NCI-H146 treated with DMSO at 0.1 percent for 48 hours (cell line): ENCODE results near the gene SH3RF3.

Source experiments
- DNase-seq: peaks from one replicate; lab custom pipeline; 2025; ENCODE audit not compliant: unreplicated experiment; lab: John Stamatoyannopoulos, UW

Gene SH3RF3

GRCh38 chr2:109460553-109461324 is 331.7 kb downstream of the SH3RF3 start:
- no peak for DNase-seq

DNA sequence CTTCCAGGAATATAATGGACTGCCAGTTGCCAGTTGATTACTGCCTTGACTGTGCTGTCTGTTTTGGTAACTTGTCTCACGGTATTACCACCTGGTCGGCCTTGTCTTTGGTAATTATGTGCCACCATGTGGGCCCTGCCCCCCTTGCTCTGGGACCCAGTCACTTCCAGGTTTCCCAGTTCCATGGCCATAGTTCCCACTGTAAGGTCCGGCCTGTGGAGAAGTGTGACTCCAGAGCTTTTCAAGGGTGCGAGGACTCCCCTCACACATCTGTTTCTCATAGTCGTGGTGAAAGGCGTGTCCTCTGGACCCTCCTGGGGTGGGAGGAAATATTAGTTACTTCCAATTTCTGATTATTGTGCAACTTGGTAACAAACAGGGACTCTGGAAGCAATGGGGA is 334.2 kb downstream of the SH3RF3 start:
- no peak for DNase-seq

DNA sequence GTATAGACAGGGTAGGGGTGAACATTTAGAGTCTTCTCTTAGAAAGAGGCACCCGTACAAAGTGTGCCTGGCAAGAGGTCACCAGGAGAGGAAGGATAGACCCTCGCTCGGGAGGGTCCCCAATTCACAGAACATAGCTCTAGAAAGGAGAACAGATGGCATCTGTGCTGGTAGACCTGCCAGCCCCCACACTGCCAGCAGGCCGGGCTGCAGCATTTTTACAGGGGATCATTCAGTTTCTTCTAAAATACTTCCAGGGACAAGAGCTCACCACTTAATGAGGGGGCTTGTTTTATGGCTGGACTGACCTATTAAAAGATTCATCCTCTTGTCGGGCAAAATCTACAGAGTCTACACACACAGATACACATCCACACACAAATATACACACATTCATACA is 334.9 kb downstream of the SH3RF3 start:
- no peak for DNase-seq

DNA sequence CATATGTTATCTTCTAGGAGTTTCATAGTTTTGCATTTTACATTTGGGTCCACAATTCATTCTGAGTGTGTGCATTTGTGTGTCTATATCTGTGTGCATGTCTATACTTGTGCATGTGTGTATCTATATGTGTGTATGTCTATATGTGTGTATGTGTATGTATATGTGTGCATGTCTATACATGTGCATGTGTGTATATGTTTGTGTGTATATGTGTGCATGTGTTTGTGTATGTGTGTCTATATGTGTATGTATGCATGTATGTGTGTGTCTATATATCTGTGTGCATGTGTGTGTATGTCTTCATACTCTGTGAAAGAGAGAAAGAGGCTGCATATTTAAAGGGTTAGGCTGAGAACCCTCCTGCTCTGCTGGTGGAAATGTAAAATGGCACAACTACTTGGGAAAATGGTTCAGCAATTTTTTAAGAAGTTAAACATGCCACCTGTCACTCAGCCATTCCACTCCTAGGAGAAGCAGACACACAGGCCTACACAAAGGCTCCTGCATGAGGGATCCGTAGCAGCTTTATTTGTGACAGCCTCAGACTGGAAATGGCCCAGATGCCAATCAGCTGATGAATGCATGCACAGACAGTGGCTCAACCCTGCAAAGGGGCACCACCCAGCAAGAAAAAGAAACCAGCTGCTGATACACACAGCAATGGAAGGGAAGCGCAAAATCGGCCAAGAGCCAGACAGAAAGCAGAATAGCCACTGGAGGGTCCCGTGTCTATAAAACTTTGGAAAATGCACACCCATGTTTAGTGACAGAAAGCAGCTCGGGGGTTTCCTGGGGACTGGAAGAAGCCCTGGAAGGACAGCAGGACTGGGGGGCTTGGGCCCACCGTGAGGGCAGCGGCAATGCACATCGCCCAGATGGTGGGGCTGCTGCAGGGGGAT is 337.9 kb downstream of the SH3RF3 start:
- DNase-seq: no peak

- no peak for DNase-seq
Observed at GRCh38 chr2:109467701-109468100, 338.7 kb downstream of the SH3RF3 start.

GRCh38 chr2:109468893-109469292 is 339.9 kb downstream of the SH3RF3 start:
- DNase-seq: no peak

- DNase-seq: no peak
Observed at GRCh38 chr2:109471658-109472057, 342.7 kb downstream of the SH3RF3 start.

- DNase-seq: no peak
Observed at GRCh38 chr2:109472331-109472959, 343.4 kb downstream of the SH3RF3 start.

GRCh38 chr2:109472974-109473373 is 344.0 kb downstream of the SH3RF3 start:
- no peak for DNase-seq

- DNase-seq: no peak
Observed at GRCh38 chr2:109473616-109474318, 344.8 kb downstream of the SH3RF3 start.

DNA sequence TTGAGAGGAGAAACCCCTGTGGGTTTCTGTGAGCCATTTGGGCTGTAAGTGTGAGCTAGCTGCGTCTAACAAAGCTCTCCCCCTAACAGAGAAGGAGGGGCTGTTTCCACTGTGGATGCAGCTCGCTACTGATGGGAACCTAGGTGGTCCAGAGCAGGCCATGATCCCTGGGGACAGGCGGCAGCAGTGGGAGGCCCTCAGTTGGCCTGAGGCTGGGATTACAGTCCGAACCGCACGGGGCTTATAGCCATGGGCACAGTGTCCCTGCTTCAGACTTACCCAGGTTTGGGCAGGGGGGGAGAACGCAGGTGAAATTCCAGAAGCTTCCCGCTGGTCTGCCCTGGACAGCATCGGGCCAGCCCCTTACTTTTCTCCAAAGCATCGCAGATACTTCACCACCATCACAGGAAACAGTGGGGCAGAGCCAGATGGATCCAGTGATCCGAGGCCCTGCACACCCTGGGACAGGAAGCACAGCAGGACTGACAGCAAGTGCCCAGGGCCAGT is 345.4 kb downstream of the SH3RF3 start:
- DNase-seq: no peak

- no peak for DNase-seq
Observed at GRCh38 chr2:109475531-109476210, 346.7 kb downstream of the SH3RF3 start.

GRCh38 chr2:109476641-109477441 is 347.8 kb downstream of the SH3RF3 start:
- DNase-seq: no peak

DNA sequence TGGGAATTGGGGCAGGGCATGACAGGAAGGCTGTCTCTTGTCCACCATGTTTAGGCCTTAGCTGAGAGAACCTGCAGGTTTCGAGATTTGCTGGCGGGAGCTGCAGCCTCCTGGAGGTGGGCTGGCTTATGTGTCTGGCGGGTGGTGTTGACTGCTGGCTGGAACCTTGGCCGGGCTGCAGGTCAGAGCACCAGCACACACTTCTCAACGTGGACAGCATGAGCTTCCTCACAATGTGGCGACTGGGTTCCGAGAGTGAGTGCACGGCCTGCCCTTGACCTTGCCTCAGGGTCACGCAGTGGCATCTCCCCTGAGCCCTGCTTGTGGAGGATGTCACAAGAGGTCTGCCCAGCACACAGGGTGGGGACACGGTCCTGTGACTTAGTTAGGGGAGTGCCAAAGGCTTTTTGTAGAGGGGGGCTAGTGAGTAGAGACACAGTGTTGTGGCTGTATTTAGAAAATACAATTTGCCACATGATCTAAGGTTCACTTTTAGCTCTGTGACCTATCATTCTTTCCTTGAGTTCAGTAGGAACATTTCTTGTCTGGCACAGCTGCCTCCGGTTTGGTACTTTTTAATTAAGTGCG is 350.0 kb downstream of the SH3RF3 start:
- DNase-seq: no peak

- DNase-seq: no peak
Observed at GRCh38 chr2:109479804-109480203, 350.8 kb downstream of the SH3RF3 start.

DNA sequence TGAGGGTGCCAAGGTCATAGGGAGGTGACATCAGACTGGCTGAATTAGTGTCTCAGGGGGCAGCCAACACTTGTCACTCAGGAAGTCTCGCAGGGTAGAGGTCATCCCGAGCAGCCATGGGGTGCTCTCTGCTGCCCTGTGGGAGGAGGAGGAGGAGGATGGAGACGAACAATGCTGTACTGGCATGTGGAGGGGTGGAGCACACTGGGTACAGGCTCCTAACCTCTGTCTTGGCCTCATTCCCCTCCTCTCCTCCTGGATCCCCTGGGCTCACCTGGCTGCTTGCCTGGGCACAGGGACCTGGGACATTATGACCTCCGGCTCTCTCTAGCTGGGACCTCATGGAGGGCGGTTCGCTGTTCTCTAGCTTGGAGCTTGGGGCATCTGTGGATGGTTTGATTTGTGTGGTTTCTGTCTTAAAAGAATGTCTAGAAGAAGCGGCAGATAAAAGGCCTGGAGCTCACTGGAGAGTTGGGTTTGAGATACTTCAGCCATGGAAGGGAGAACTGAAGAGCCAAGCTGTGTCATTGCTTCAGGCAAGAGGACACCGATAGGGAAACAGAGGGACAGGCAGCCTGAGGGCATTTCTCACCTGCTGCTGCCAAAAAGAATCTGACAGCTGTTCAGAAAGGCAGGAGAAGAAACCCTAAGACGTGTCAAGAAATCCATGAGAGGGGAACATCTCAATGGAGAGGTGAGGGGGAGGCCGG is 351.6 kb downstream of the SH3RF3 start:
- no peak for DNase-seq

DNA sequence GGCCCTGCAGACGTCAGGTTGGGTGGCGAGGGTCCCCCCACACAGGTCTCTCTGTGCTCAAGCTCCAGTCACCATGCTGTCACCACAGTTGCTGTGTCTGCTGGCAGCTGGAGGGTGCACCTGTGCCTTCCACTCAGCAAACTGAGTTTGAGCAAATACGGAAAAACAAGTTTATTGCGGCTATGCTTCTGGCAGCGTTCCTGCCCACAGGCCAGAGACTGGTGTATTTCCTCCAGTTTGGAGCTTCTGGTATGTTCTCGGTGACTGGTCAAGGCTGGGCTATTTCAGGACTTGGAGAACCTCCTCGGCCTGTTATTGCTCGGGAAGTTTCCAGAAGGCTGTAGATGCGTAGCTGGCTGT is 352.2 kb downstream of the SH3RF3 start:
- no peak for DNase-seq

GRCh38 chr2:109481599-109481998 is 352.6 kb downstream of the SH3RF3 start:
- no peak for DNase-seq
